Stimulated activated CD8-positive, alpha-beta memory T cell treated with anti-CD3 and anti-CD28 coated beads, Interleukin-2, amount 100 ng/mL, for 1 hour (primary cell): ENCODE measurements around the gene BID.
"Not testable (repeated sequence)": the region's sequence is repeated elsewhere in the genome, so short reads cannot be mapped to it uniquely, and the experiment has no call there.

Experiments used
- DNase-seq, 2 donors: peaks; one replicate each; pipeline ENCODE4 v3.0.0-alpha.2; 2020; ENCODE audit warnings: low read depth in 2 of 2

BID gene

GRCh38 chr22:17703811-17704210, 70.5 kb downstream of the BID start:
- DNase-seq, result no peak

- DNase-seq, result no peak
Observed at GRCh38 chr22:17700778-17701177, 73.5 kb downstream of the BID start.

- DNase-seq, result no peak
Observed at GRCh38 chr22:17699696-17700340, 74.5 kb downstream of the BID start.

- no peak for DNase-seq
Observed at GRCh38 chr22:17698948-17699347, 75.3 kb downstream of the BID start.

GRCh38 chr22:17698276-17698675, 76.0 kb downstream of the BID start:
- DNase-seq, result not testable (repeated sequence)

- not testable (repeated sequence) for DNase-seq
Observed at GRCh38 chr22:17697196-17697595, 77.1 kb downstream of the BID start.

GRCh38 chr22:17695986-17696385, 78.3 kb downstream of the BID start:
- no peak for DNase-seq

GRCh38 chr22:17694752-17695151, 79.5 kb downstream of the BID start:
- DNase-seq, result no peak

DNA sequence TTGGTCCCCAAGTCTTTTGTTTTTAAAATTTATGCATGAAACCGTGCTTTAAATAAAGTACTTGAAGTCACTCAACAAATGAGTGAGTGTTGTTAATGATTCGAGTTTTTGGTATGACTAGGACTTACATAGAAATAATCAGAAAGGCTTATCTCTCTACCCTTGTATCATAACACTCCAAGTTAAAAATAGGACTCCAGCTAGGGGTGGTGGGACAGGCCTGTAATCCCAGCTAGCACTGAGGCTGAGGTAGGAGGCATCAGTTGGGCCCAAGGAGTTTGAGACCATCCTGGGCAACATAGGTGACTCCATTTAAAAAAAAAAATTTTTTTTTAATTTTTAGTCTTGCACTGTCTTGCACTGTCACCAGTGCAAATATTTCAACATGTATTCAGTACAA, 80.1 kb downstream of the BID start:
- DNase-seq, result no peak

DNA sequence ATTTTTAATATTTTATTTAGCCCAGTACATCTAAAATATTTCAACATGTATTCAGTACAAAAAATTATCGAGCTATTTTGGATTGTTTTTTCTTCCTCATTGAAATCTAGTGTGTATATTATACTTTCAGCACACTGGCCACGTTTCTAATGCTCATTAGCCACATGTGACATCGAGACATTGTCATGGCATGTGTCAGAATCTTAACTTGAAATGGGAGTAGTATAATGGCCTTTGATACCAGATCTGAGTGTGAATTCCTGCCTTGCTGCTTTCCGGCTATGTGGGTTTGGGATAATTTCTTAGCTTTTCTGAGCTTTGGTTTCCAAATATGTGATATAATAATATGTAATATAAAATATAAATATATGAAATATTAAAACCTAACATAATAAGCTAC, 81.4 kb downstream of the BID start:
- no peak for DNase-seq

DNA sequence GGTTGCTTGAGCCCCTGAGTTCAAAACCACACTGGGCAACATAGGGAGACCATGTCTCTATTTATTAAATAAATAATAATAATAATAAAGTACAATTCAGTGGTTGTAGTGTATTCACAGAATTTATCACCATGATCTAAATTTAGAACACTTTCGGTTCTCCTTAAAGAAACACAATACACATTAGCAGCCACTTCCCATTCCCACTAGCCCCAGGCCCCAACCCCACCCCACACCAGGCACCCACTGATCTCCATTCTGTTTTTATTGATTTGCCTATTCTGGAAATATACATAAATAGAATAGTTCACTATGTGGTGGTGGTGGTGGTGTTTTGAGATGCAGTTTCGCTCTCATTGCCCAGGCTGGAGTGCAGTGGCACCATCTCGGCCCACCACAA, 90.0 kb downstream of the BID start:
- DNase-seq, result no peak
